Measurements from ENCODE around the gene PEX11B.

DNA sequence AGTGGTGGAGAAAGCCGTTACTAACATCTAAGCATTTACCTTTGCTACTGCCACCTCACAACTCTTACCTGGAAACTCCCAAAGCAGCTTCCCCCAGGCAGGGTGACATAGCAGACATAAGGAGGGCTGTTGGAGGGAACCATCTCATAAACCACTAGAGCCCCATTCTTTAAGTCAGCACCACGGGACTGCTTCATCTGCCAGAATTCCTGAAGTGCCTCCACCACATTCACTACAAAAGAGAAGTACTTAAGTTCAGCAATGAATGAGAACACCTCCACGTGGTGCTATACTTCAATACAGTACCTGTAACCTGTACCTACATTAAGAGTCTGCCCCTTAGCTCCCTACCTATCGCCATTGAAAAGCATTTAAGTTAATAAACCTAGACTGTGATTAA, 29.0 kb upstream of the PEX11B start:
- TF ChIP-seq, protein P1, sequence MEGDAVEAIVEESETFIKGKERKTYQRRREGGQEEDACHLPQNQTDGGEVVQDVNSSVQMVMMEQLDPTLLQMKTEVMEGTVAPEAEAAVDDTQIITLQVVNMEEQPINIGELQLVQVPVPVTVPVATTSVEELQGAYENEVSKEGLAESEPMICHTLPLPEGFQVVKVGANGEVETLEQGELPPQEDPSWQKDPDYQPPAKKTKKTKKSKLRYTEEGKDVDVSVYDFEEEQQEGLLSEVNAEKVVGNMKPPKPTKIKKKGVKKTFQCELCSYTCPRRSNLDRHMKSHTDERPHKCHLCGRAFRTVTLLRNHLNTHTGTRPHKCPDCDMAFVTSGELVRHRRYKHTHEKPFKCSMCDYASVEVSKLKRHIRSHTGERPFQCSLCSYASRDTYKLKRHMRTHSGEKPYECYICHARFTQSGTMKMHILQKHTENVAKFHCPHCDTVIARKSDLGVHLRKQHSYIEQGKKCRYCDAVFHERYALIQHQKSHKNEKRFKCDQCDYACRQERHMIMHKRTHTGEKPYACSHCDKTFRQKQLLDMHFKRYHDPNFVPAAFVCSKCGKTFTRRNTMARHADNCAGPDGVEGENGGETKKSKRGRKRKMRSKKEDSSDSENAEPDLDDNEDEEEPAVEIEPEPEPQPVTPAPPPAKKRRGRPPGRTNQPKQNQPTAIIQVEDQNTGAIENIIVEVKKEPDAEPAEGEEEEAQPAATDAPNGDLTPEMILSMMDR (IDR thresholded peaks at IDR 0.05): no peak
- no peak for TF ChIP-seq POLR2A (IDR thresholded peaks at IDR 0.05)

Measured in esophagus squamous epithelium (tissue), 4 donors.